Keratinocyte (primary cell): ENCODE results near the gene RPL26. TPM values are rescaled to one million over a fixed set of nuclear protein-coding genes. Genes with fewer than 3 reads are reported as not detected.

ENCODE experiments used
- DNase-seq: peaks from one replicate; pipeline ENCODE4 v3.0.0-alpha.2; 2011; ENCODE audit warnings: low read depth, missing footprints, low spot score
- FAIRE-seq: peaks from 2 replicates; lab custom pipeline; 2011; peaks lifted over from hg19 to GRCh38; lab: Jason Lieb, UNC
- H2AFZ ChIP-seq: 2 replicates; pipeline ENCODE4 v1.6.0; 2012; ENCODE audit warnings: low read length, control low read depth, inconsistent platforms; ENCODE audit not compliant: control insufficient read depth
- H3K27ac ChIP-seq: 2 replicates; pipeline ENCODE4 v1.5.1; 2011; ENCODE audit warnings: low read length; ENCODE audit not compliant: control insufficient read depth, insufficient read depth
- H3K27me3 ChIP-seq: 3 replicates; pipeline ENCODE4 v1.6.0; 2011; ENCODE audit warnings: low read length; ENCODE audit not compliant: control insufficient read depth, insufficient read depth; ENCODE audit errors: extremely low read depth
- H3K36me3 ChIP-seq, 2 experiments: 2 replicates in 1 of 2; 3 replicates in 1 of 2; pipeline ENCODE4 v1.5.1; 2011; ENCODE audit warnings: low read length in 2 of 2, mild to moderate bottlenecking in 1 of 2; ENCODE audit not compliant: control insufficient read depth in 2 of 2, insufficient read depth in 2 of 2; ENCODE audit errors: extremely low read depth in 1 of 2
- H3K4me1 ChIP-seq: 3 replicates; pipeline ENCODE4 v1.5.1; 2011; ENCODE audit warnings: low read length; ENCODE audit not compliant: control insufficient read depth, insufficient read depth; ENCODE audit errors: extremely low read depth
- H3K4me2 ChIP-seq: 3 replicates; pipeline ENCODE4 v1.6.0; 2011; ENCODE audit warnings: low read depth, low read length; ENCODE audit not compliant: control insufficient read depth, insufficient read depth; ENCODE audit errors: extremely low read depth
- H3K4me3 ChIP-seq, 3 experiments: fragments of 200-600 bp in 1 of 3; sonication (generic) in 1 of 3; 2 replicates in 2 of 3; 3 replicates in 1 of 3; pipeline ENCODE4 v1.5.1; 2011 to 2016; ENCODE audit warnings: low read length in 3 of 3, mild to moderate bottlenecking in 3 of 3, control low read depth in 2 of 3, inconsistent platforms in 1 of 3, low read depth in 1 of 3, mixed read lengths in 1 of 3, mixed run types in 1 of 3, moderate library complexity in 1 of 3; ENCODE audit not compliant: control insufficient read depth in 2 of 3, insufficient read depth in 2 of 3; ENCODE audit errors: extremely low read depth in 1 of 3
- H3K79me2 ChIP-seq: 2 replicates; pipeline ENCODE4 v1.6.0; 2012; ENCODE audit warnings: low read length; ENCODE audit not compliant: control insufficient read depth, insufficient read depth
- H3K9ac ChIP-seq: 3 replicates; pipeline ENCODE4 v1.6.0; 2011; ENCODE audit warnings: low read length; ENCODE audit not compliant: control insufficient read depth, insufficient read depth; ENCODE audit errors: extremely low read depth
- H3K9me1 ChIP-seq: 3 replicates; pipeline ENCODE4 v1.6.0; 2011; ENCODE audit warnings: low read length; ENCODE audit not compliant: control insufficient read depth, insufficient read depth; ENCODE audit errors: extremely low read depth
- H3K9me3 ChIP-seq: 2 replicates; pipeline ENCODE4 v1.5.1; 2012; ENCODE audit warnings: low read depth, low read length; ENCODE audit not compliant: control insufficient read depth
- H4K20me1 ChIP-seq: 3 replicates; pipeline ENCODE4 v1.6.0; 2011; ENCODE audit warnings: low read length; ENCODE audit not compliant: control insufficient read depth, insufficient read depth; ENCODE audit errors: extremely low read depth
- EZH2 ChIP-seq: IDR thresholded peaks from one replicate; pipeline ENCODE4 v1.6.1; 2012; ENCODE audit warnings: inconsistent platforms, mild to moderate bottlenecking, low read length, moderate library complexity
- dilution Hi-C: fragments of 300-500 bp; cut with MboI; formaldehyde crosslinking; loops from one replicate; pipeline ENCODE4 v1.7.0; 2020; ENCODE audit warnings: low sequenced_read_pairs; ENCODE audit not compliant: extremely low pct_ligation_motif_present
- polyA plus RNA-seq, 5 experiments: library from polyadenylated mRNA; depleted of rRNA in 3 of 5; stranded (reverse) in 3 of 5; stranded (forward) in 1 of 5; unstranded in 1 of 5; fragments of >200 nt; gene quantifications; 1 replicate in 1 of 5; 2 replicates in 3 of 5; 3 replicates in 1 of 5; pipeline versions ENCODE4 v1.2.1 to v1.2.3, GENCODE V29; 2011 to 2012; ENCODE audit warnings: missing spikeins in 2 of 5, low read depth in 1 of 5, low replicate concordance in 1 of 5
- TF ChIP-seq, protein P1 (sequence below), 3 experiments: IDR thresholded peaks in 1 of 3; conservative IDR thresholded peaks in 1 of 3; optimal IDR thresholded peaks in 1 of 3; 2 replicates in 2 of 3; 3 replicates in 1 of 3; pipeline versions ENCODE3 to v1.5.1; 2011; ENCODE audit warnings: low read length in 3 of 3, mild to moderate bottlenecking in 3 of 3, moderate library complexity in 2 of 3, control low read depth in 1 of 3, inconsistent platforms in 1 of 3; ENCODE audit not compliant: insufficient read depth in 2 of 3; ENCODE audit errors: extremely low read depth in 1 of 3

Gene RPL26
- polyA plus RNA-seq, 1 donor (not counting 4 experiments of a cell fraction or from before 2014, with no cell fraction given) = 5,909 TPM

DNA sequence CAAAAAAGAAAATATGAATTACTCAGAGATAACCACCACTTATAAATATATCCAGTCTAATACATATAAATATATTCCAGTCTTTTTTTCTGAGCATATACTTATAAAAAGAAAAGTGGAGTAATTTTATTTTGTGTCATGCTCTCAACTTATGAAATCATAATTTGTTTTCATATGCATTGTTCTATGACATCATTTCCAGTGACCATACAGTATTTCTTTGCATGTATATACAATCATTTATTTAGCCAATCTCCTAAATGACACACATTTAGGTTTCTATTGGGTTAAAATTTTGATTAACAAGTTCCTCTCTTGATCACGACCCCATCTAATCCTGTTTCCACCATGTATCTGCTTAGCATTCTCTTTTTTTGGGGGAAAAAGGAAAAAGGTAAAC, 36.3 kb upstream of the RPL26 start:
- Histone ChIP-seq H3K4me1 (no peaks in the 10 kb centered on the region), H3K9ac (no peak overlapping the region), H2AFZ (no peak overlapping the region), H3K27me3 (no peaks in the 10 kb centered on the region), H3K4me3 (no peak overlapping the region), H4K20me1 (no peaks in the 10 kb centered on the region), H3K27ac (no peak overlapping the region), H3K9me3 (no peaks in the 10 kb centered on the region), H3K9me1 (no peaks in the 10 kb centered on the region), H3K79me2 (no peaks in the 10 kb centered on the region), H3K36me3 (no peaks in the 10 kb centered on the region), H3K4me2 (no peak overlapping the region)
- TF ChIP-seq EZH2 = no peak
- TF ChIP-seq, protein P1, sequence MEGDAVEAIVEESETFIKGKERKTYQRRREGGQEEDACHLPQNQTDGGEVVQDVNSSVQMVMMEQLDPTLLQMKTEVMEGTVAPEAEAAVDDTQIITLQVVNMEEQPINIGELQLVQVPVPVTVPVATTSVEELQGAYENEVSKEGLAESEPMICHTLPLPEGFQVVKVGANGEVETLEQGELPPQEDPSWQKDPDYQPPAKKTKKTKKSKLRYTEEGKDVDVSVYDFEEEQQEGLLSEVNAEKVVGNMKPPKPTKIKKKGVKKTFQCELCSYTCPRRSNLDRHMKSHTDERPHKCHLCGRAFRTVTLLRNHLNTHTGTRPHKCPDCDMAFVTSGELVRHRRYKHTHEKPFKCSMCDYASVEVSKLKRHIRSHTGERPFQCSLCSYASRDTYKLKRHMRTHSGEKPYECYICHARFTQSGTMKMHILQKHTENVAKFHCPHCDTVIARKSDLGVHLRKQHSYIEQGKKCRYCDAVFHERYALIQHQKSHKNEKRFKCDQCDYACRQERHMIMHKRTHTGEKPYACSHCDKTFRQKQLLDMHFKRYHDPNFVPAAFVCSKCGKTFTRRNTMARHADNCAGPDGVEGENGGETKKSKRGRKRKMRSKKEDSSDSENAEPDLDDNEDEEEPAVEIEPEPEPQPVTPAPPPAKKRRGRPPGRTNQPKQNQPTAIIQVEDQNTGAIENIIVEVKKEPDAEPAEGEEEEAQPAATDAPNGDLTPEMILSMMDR (optimal IDR thresholded peaks at IDR 0.05 in 1 of 3, IDR thresholded peaks at IDR 0.05 in 1 of 3, conservative IDR thresholded peaks at IDR 0.05 in 1 of 3; ENCODE audit: extremely low read depth in 1 of 3, insufficient read depth in 2 of 3, low read length in 3 of 3) = no peak
- DNase-seq (no peak), FAIRE-seq (no peak)
- dilution Hi-C loops = no loop called here

DNA sequence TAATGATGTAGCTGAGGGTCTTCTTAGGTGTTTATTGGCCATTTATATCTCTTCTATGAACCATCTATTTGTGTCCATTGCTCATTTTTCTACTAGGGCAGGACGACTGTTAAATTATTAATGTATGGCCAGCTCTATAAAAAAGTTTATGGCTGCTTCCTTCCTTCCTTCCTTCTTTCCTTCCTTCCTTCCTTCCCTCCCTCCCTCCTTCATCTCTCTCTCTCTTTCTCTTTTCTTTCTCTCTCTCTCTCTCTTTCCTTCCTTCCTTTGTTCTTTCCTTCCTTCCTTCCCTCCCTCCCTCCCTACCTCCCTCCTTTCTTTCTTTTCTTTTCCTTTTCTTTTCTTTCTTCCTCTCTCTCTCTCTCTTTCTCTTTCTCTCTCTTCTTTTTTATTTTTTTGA, 35.5 kb upstream of the RPL26 start:
- no peak overlapping the region for H3K4me3 ChIP-seq
- H3K79me2 ChIP-seq = no peaks in the 10 kb centered on the region
- H3K9me1 ChIP-seq = no peaks in the 10 kb centered on the region
- no peak overlapping the region for H3K4me2 ChIP-seq
- no peaks in the 10 kb centered on the region for H3K4me1 ChIP-seq
- DNase-seq (no peak), FAIRE-seq (no peak)
- H3K9me3 ChIP-seq = no peaks in the 10 kb centered on the region
- no peak overlapping the region for H3K27ac ChIP-seq
- TF ChIP-seq EZH2 = no peak
- TF ChIP-seq, protein P1 (optimal IDR thresholded peaks at IDR 0.05 in 1 of 3, IDR thresholded peaks at IDR 0.05 in 1 of 3, conservative IDR thresholded peaks at IDR 0.05 in 1 of 3; ENCODE audit: extremely low read depth in 1 of 3, insufficient read depth in 2 of 3, low read length in 3 of 3) = no peak
- H3K27me3 ChIP-seq = no peaks in the 10 kb centered on the region
- dilution Hi-C loops = no loop called here
- no peak overlapping the region for H3K9ac ChIP-seq
- H3K36me3 ChIP-seq = no peaks in the 10 kb centered on the region
- no peak overlapping the region for H2AFZ ChIP-seq
- H4K20me1 ChIP-seq = no peaks in the 10 kb centered on the region
